ENCODE data around the gene CTCF. TPM values are rescaled to one million over a fixed set of nuclear protein-coding genes. Genes with fewer than 3 reads are reported as not detected.
A peak's percentile ranks its signal among the peaks of the same experiment; 100 is the strongest.

The CTCF gene
- total RNA-seq, 2 donors from 2014 or later, result 27.6 to 27.8 TPM

GRCh38 chr16:67655363-67655762, 93.0 kb downstream of the CTCF start:
- DNase-seq (ENCODE audit: low spot score), result no peak
- intact Hi-C loops (cut with DNase I), result no loop called here

- intact Hi-C loops (cut with DNase I), result no loop called here
- no peak for DNase-seq (ENCODE audit: low spot score)
Observed at GRCh38 chr16:67656344-67657016, 94.2 kb downstream of the CTCF start.

GRCh38 chr16:67657017-67657608, 94.8 kb downstream of the CTCF start:
- intact Hi-C loops (cut with DNase I), result no loop called here

GRCh38 chr16:67657751-67658518, 95.6 kb downstream of the CTCF start:
- no peak for DNase-seq (ENCODE audit: low spot score)
- intact Hi-C loops (cut with DNase I), result no loop called here

More at GRCh38 chr16:67657017-67657608, 94.8 kb downstream of the CTCF start:
- no peak for DNase-seq (ENCODE audit: low spot score)

GRCh38 chr16:67658849-67659674, 96.7 kb downstream of the CTCF start:
- DNase-seq (ENCODE audit: low spot score), result no peak
- intact Hi-C loops (cut with DNase I), result no loop called here

- intact Hi-C loops (cut with DNase I), result loop anchor here in 1 of 2 donors (10.0 kb wide), 1 partner anchor 95 kb away; the partner anchor contains the start of gene CTCF
- DNase-seq (ENCODE audit: low spot score), result peak; percentile 97
Observed at GRCh38 chr16:67659675-67660563, 97.6 kb downstream of the CTCF start, which contains the start of gene ACD. TSS of gene ACD (minus strand) at chr16:67660260. CDS start at chr16:67660220, 40 bp downstream.

- intact Hi-C loops (cut with DNase I), result loop anchor here in 1 of 2 donors (10.0 kb wide), 1 partner anchor 96 kb away; the partner anchor contains the start of gene CTCF
- DNase-seq (ENCODE audit: low spot score), result peak; percentile 99
Observed at GRCh38 chr16:67660564-67661028, 98.3 kb downstream of the CTCF start, which contains the start of gene PARD6A. TSS of gene PARD6A (plus strand) at chr16:67660960. CDS start at chr16:67661039, 79 bp downstream.

GRCh38 chr16:67661101-67661761, 98.9 kb downstream of the CTCF start:
- intact Hi-C loops (cut with DNase I), result loop anchor here in 1 of 2 donors (10.0 kb wide), 1 partner anchor 96 kb away; the partner anchor contains the start of gene CTCF
- DNase-seq (ENCODE audit: low spot score), result no peak

- DNase-seq (ENCODE audit: low spot score), result no peak
- intact Hi-C loops (cut with DNase I), result loop anchor here in 1 of 2 donors (10.0 kb wide), 1 partner anchor 97 kb away; the partner anchor contains the start of gene CTCF
Observed at GRCh38 chr16:67661886-67662652, 99.7 kb downstream of the CTCF start.

GRCh38 chr16:67662653-67663010, 100.3 kb downstream of the CTCF start:
- intact Hi-C loops (cut with DNase I), result loop anchor here in 1 of 2 donors (10.0 kb wide), 1 partner anchor 98 kb away; the partner anchor contains the start of gene CTCF
- no peak for DNase-seq (ENCODE audit: low spot score)

- no peak for DNase-seq (ENCODE audit: low spot score)
- intact Hi-C loops (cut with DNase I), result loop anchor here in 1 of 2 donors (10.0 kb wide), 1 partner anchor 99 kb away; the partner anchor contains the start of gene CTCF
Observed at GRCh38 chr16:67663151-67663876, 101.0 kb downstream of the CTCF start.

GRCh38 chr16:67663877-67664222, 101.5 kb downstream of the CTCF start:
- intact Hi-C loops (cut with DNase I), result loop anchor here in 1 of 2 donors (10.0 kb wide), 1 partner anchor 99 kb away; the partner anchor contains the start of gene CTCF

GRCh38 chr16:67664258-67664657, 101.9 kb downstream of the CTCF start:
- intact Hi-C loops (cut with DNase I), result loop anchor here in 1 of 2 donors (10.0 kb wide), 1 partner anchor 99 kb away; the partner anchor contains the start of gene CTCF
- no peak for DNase-seq (ENCODE audit: low spot score)

More at GRCh38 chr16:67663877-67664222, 101.5 kb downstream of the CTCF start:
- no peak for DNase-seq (ENCODE audit: low spot score)

- intact Hi-C loops (cut with DNase I), result loop anchor here (5.0 to 10.0 kb wide), 3 partner anchors 100 to 143 kb away; partner anchors contain the start of gene CTCF (in 2 of the 2)
- DNase-seq (ENCODE audit: low spot score), result no peak
Observed at GRCh38 chr16:67664871-67665270, 102.5 kb downstream of the CTCF start.

GRCh38 chr16:67665598-67665997, 103.3 kb downstream of the CTCF start:
- intact Hi-C loops (cut with DNase I), result loop anchor here (5.0 to 10.0 kb wide), 3 partner anchors 101 to 143 kb away; partner anchors contain the start of gene CTCF (in 2 of the 2)
- no peak for DNase-seq (ENCODE audit: low spot score)

Data from posterior vena cava (tissue), 2 donors.